Endothelial cell of umbilical vein (primary cell): ENCODE results near the gene MCRIP1. TPM values are rescaled to one million over a fixed set of nuclear protein-coding genes. Genes with fewer than 3 reads are reported as not detected.

ENCODE experiments used
- BruUV-seq: library from RNA; stranded (reverse); fragments of 400-500 nt; replicated peaks from 2 replicates; lab custom pipeline; 2021; lab: Mats Ljungman, UMichigan
- CTCF ChIA-PET: fragments of 300-600, 350-600 bp; sonication (Branson Sonifier 250); formaldehyde crosslinking; loops from one replicate; lab custom pipeline; 2021; ENCODE audit warnings: antibody characterized with exemption, inconsistent platforms; lab: Charles Lee
- POLR2A ChIA-PET: fragments of 300-600, 350-600 bp; sonication (Branson Sonifier 250); formaldehyde crosslinking; loops from one replicate; lab custom pipeline; 2021; ENCODE audit warnings: antibody characterized with exemption, inconsistent platforms; lab: Charles Lee
- DNase-seq: peaks from one replicate; pipeline ENCODE4 v3.0.0-alpha.2; 2011; ENCODE audit warnings: low read depth, low spot score
- FAIRE-seq: peaks from 2 replicates; lab custom pipeline; 2011; peaks lifted over from hg19 to GRCh38; lab: Jason Lieb, UNC
- H2AFZ ChIP-seq: 2 replicates; pipeline ENCODE4 v1.6.0; 2012; ENCODE audit warnings: low read depth, low read length, control low read depth, inconsistent platforms
- H3K27ac ChIP-seq: 2 replicates; pipeline ENCODE4 v1.5.1; 2011; ENCODE audit warnings: low read depth, mild to moderate bottlenecking, control low read depth, low read length, moderate library complexity; ENCODE audit not compliant: insufficient read depth
- H3K27me3 ChIP-seq, 2 experiments: 2 replicates each; pipeline versions ENCODE4 v1.6.0 to v1.6.1; 2011; ENCODE audit warnings: low read length in 2 of 2, mixed read lengths in 1 of 2; ENCODE audit not compliant: control insufficient read depth in 2 of 2, insufficient read depth in 2 of 2
- H3K36me3 ChIP-seq, 2 experiments: 2 replicates in 1 of 2; 3 replicates in 1 of 2; pipeline ENCODE4 v1.5.1; 2011; ENCODE audit warnings: low read length in 2 of 2, mild to moderate bottlenecking in 1 of 2, moderate library complexity in 1 of 2; ENCODE audit not compliant: control insufficient read depth in 2 of 2, insufficient read depth in 2 of 2; ENCODE audit errors: extremely low read depth in 1 of 2
- H3K4me1 ChIP-seq: 3 replicates; pipeline ENCODE4 v1.5.1; 2011; ENCODE audit warnings: mild to moderate bottlenecking, low read length; ENCODE audit not compliant: control insufficient read depth, insufficient read depth; ENCODE audit errors: extremely low read depth
- H3K4me2 ChIP-seq: 2 replicates; pipeline ENCODE4 v1.6.1; 2011; ENCODE audit warnings: low read length, control low read depth, mixed read lengths; ENCODE audit not compliant: insufficient read depth
- H3K4me3 ChIP-seq, 3 experiments: fragments of 200-600 bp in 1 of 3; sonication (generic), shearing (Covaris generic) in 1 of 3; replicated peaks in 1 of 3; 2 replicates each; pipeline ENCODE4 v1.5.1; 2011 to 2016; ENCODE audit warnings: control low read depth in 3 of 3, low read length in 3 of 3, mild to moderate bottlenecking in 2 of 3, inconsistent platforms in 1 of 3, low read depth in 1 of 3, moderate library complexity in 1 of 3; ENCODE audit not compliant: insufficient read depth in 1 of 3
- H3K79me2 ChIP-seq: 2 replicates; pipeline ENCODE4 v1.6.0; 2012; ENCODE audit warnings: low read length, inconsistent platforms; ENCODE audit not compliant: control insufficient read depth, insufficient read depth
- H3K9ac ChIP-seq: replicated peaks from 2 replicates; pipeline ENCODE3; 2011; ENCODE audit warnings: low read length, control low read depth; ENCODE audit not compliant: insufficient read depth; ENCODE audit errors: extremely low read depth
- H3K9me1 ChIP-seq: replicated peaks from 3 replicates; pipeline ENCODE4 v1.6.0; 2011; ENCODE audit warnings: mild to moderate bottlenecking, low read length; ENCODE audit not compliant: control insufficient read depth, insufficient read depth; ENCODE audit errors: extremely low read depth
- H3K9me3 ChIP-seq: replicated peaks from 2 replicates; pipeline ENCODE4 v1.5.1; 2012; ENCODE audit warnings: low read length, inconsistent platforms; ENCODE audit not compliant: control insufficient read depth, insufficient read depth
- H4K20me1 ChIP-seq: replicated peaks from 2 replicates; pipeline ENCODE3; 2011; ENCODE audit warnings: mild to moderate bottlenecking, low read length; ENCODE audit not compliant: control insufficient read depth, insufficient read depth; ENCODE audit errors: extremely low read depth
- EZH2 ChIP-seq: IDR thresholded peaks from 2 replicates; pipeline ENCODE4 v1.6.1; 2012; ENCODE audit warnings: borderline replicate concordance, low read depth, mild to moderate bottlenecking, moderate library complexity, low read length, inconsistent platforms; ENCODE audit not compliant: severe bottlenecking
- FOS ChIP-seq: IDR thresholded peaks from 2 replicates; pipeline ENCODE4 v1.6.1; 2011; ENCODE audit warnings: mild to moderate bottlenecking, low read length, moderate library complexity, borderline replicate concordance; ENCODE audit not compliant: insufficient read depth
- GATA2 ChIP-seq: IDR thresholded peaks from 2 replicates; pipeline ENCODE4 v1.7.0; 2011; ENCODE audit warnings: low read depth, mild to moderate bottlenecking, moderate library complexity, mixed read lengths, low read length; ENCODE audit not compliant: insufficient read length, insufficient read depth
- JUN ChIP-seq: IDR thresholded peaks from 2 replicates; pipeline ENCODE4 v1.6.1; 2011; ENCODE audit warnings: borderline replicate concordance, low read depth; ENCODE audit not compliant: insufficient read length, insufficient read depth
- MYC ChIP-seq: IDR thresholded peaks from one replicate; pipeline ENCODE4 v1.6.1; 2011; ENCODE audit warnings: mild to moderate bottlenecking, low read depth, low read length
- POLR2A ChIP-seq: IDR thresholded peaks from 2 replicates; pipeline ENCODE4 v1.6.1; 2012; ENCODE audit warnings: low read depth, mild to moderate bottlenecking, control low read depth, low read length
- POLR2AphosphoS5 ChIP-seq: IDR thresholded peaks from 2 replicates; pipeline ENCODE4 v1.6.1; 2012; ENCODE audit warnings: low read depth, mild to moderate bottlenecking, control low read depth, low read length, moderate library complexity; ENCODE audit not compliant: insufficient read depth
- dilution Hi-C: fragments of 300-500 bp; cut with MboI; formaldehyde crosslinking; loops from one replicate; pipeline ENCODE4 v1.15.0; 2019; ENCODE audit warnings: low sequenced_read_pairs; ENCODE audit not compliant: extremely low pct_ligation_motif_present
- intact Hi-C: fragments of 100-400 bp; cut with micrococcal nuclease; formaldehyde crosslinking; loops from one replicate; pipeline ENCODE4 v1.10.0; 2022
- polyA plus RNA-seq, 4 experiments: library from polyadenylated mRNA; depleted of rRNA in 3 of 4; stranded (reverse) in 3 of 4; unstranded in 1 of 4; fragments of >200 nt; gene quantifications; 2 replicates each; pipeline versions ENCODE4 v1.2.1 to v1.2.3, GENCODE V29; 2011 to 2012; ENCODE audit warnings: missing spikeins in 1 of 4
- total RNA-seq: library from RNA; stranded (reverse); gene quantifications from 2 replicates; pipeline ENCODE4 v1.2.3, GENCODE V29; 2021
- TF ChIP-seq, protein P1 (sequence below), 2 donors: IDR thresholded peaks; 1 replicate in 1 of 2; 2 replicates in 1 of 2; pipeline ENCODE4 v1.5.1; 2011; ENCODE audit warnings: low read length in 2 of 2, mild to moderate bottlenecking in 2 of 2, moderate library complexity in 2 of 2, control low read depth in 1 of 2, inconsistent platforms in 1 of 2, low read depth in 1 of 2; ENCODE audit not compliant: insufficient read depth in 1 of 2; ENCODE audit errors: extremely low read depth in 1 of 2
- TF ChIP-seq, protein P2 (sequence below): IDR thresholded peaks from 2 replicates; pipeline ENCODE4 v1.6.1; 2011; ENCODE audit not compliant: insufficient read depth, insufficient read length

Gene MCRIP1
- total and polyA plus RNA-seq, 2 donors (not counting 3 experiments of a cell fraction or from before 2014, with no cell fraction given), result 121 to 205 TPM

DNA sequence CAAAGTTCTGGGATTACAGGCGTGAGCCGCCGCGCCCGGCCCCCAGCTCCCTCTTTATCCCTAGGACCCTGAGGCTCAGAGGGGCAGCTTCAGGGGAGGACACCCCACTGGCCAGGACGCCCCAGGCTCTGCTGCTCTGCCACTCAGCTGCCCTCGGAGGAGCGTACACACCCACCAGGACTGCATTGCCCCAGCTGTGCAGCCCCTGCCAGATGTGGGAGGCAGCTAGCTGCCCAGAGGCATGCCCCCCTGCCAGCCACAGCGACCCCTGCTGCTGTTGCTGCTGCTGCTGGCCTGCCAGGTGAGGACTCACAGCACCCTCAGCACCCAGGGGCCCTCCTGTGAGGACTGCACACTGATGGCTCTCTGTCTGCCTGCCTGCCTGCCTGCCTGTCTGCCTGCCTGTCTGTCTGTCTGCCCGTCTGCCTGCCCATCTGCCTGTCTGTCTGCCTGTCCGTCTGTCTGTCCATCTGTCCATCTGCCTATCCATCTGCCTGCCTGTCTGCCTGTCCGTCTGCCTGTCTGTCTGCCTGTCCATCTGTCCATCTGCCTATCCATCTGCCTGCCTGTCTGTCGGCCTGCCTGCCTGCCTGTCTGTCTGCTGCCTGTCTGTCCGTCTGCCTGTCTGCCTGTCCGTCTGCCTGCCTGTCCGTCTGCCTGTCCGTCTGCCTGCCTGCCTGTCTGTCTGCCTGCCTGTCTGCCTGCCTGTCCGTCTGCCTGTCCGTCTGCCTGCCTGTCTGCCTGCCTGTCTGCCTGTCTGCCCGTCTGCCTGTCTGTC lies 24.1 kb downstream of the MCRIP1 start:
- FAIRE-seq (no peak), DNase-seq (no peak)
- Histone ChIP-seq H4K20me1 (no peaks in the 10 kb centered on the region), H3K9me1 (no peaks in the 10 kb centered on the region), H3K9me3 (no peaks in the 10 kb centered on the region), H3K27me3 (peaks cover 12 to 13% of the 10 kb centered on the region in 2 experiments), H3K4me1 (no peaks in the 10 kb centered on the region), H2AFZ (no peak overlapping the region), H3K27ac (no peak overlapping the region), H3K4me2 (no peak overlapping the region), H3K9ac (no peak overlapping the region), H3K79me2 (no peaks in the 10 kb centered on the region), H3K4me3 (no peak overlapping the region), H3K36me3 (no peaks in the 10 kb centered on the region)
- BruUV-seq, result no TSS peak
- dilution Hi-C loops, result no loop called here
- ChIA-PET POLR2A (no interaction called here), CTCF (interaction anchor here (1.6 kb wide), 1 partner anchor 13 kb away, joined by 8 read pairs; no protein-coding TSS in a partner anchor)
- intact Hi-C loops, result no loop called here
- TF ChIP-seq, protein P1, sequence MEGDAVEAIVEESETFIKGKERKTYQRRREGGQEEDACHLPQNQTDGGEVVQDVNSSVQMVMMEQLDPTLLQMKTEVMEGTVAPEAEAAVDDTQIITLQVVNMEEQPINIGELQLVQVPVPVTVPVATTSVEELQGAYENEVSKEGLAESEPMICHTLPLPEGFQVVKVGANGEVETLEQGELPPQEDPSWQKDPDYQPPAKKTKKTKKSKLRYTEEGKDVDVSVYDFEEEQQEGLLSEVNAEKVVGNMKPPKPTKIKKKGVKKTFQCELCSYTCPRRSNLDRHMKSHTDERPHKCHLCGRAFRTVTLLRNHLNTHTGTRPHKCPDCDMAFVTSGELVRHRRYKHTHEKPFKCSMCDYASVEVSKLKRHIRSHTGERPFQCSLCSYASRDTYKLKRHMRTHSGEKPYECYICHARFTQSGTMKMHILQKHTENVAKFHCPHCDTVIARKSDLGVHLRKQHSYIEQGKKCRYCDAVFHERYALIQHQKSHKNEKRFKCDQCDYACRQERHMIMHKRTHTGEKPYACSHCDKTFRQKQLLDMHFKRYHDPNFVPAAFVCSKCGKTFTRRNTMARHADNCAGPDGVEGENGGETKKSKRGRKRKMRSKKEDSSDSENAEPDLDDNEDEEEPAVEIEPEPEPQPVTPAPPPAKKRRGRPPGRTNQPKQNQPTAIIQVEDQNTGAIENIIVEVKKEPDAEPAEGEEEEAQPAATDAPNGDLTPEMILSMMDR (IDR thresholded peaks at IDR 0.05; ENCODE audit: extremely low read depth in 1 of 2, insufficient read depth in 1 of 2, low read depth in 1 of 2, low read length in 2 of 2), result no peak
- TF ChIP-seq, protein P2, sequence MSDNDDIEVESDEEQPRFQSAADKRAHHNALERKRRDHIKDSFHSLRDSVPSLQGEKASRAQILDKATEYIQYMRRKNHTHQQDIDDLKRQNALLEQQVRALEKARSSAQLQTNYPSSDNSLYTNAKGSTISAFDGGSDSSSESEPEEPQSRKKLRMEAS, result no peak
- TF ChIP-seq POLR2A (no peak), POLR2AphosphoS5 (no peak), MYC (no peak), JUN (no peak), EZH2 (no peak), FOS (no peak), GATA2 (no peak)
